Endothelial cell of umbilical vein (primary cell): Measurements from ENCODE around the gene DNAJC21. TPM values are rescaled to one million over a fixed set of nuclear protein-coding genes. Genes with fewer than 3 reads are reported as not detected.

Experiments used
- BruUV-seq: library from RNA; stranded (reverse); fragments of 400-500 nt; replicated peaks from 2 replicates; lab custom pipeline; 2021; lab: Mats Ljungman, UMichigan
- CTCF ChIA-PET: fragments of 300-600, 350-600 bp; sonication (Branson Sonifier 250); formaldehyde crosslinking; loops from one replicate; lab custom pipeline; 2021; ENCODE audit warnings: antibody characterized with exemption, inconsistent platforms; lab: Charles Lee
- POLR2A ChIA-PET: fragments of 300-600, 350-600 bp; sonication (Branson Sonifier 250); formaldehyde crosslinking; loops from one replicate; lab custom pipeline; 2021; ENCODE audit warnings: antibody characterized with exemption, inconsistent platforms; lab: Charles Lee
- DNase-seq: peaks from one replicate; pipeline ENCODE4 v3.0.0-alpha.2; 2011; ENCODE audit warnings: low read depth, low spot score
- FAIRE-seq: peaks from 2 replicates; lab custom pipeline; 2011; peaks lifted over from hg19 to GRCh38; lab: Jason Lieb, UNC
- H2AFZ ChIP-seq: 2 replicates; pipeline ENCODE4 v1.6.0; 2012; ENCODE audit warnings: low read depth, low read length, control low read depth, inconsistent platforms
- H3K27ac ChIP-seq: 2 replicates; pipeline ENCODE4 v1.5.1; 2011; ENCODE audit warnings: low read depth, mild to moderate bottlenecking, control low read depth, low read length, moderate library complexity; ENCODE audit not compliant: insufficient read depth
- H3K27me3 ChIP-seq, 2 experiments: 2 replicates each; pipeline versions ENCODE4 v1.6.0 to v1.6.1; 2011; ENCODE audit warnings: low read length in 2 of 2, mixed read lengths in 1 of 2; ENCODE audit not compliant: control insufficient read depth in 2 of 2, insufficient read depth in 2 of 2
- H3K36me3 ChIP-seq, 2 experiments: 2 replicates in 1 of 2; 3 replicates in 1 of 2; pipeline ENCODE4 v1.5.1; 2011; ENCODE audit warnings: low read length in 2 of 2, mild to moderate bottlenecking in 1 of 2, moderate library complexity in 1 of 2; ENCODE audit not compliant: control insufficient read depth in 2 of 2, insufficient read depth in 2 of 2; ENCODE audit errors: extremely low read depth in 1 of 2
- H3K4me1 ChIP-seq: 3 replicates; pipeline ENCODE4 v1.5.1; 2011; ENCODE audit warnings: mild to moderate bottlenecking, low read length; ENCODE audit not compliant: control insufficient read depth, insufficient read depth; ENCODE audit errors: extremely low read depth
- H3K4me2 ChIP-seq: 2 replicates; pipeline ENCODE4 v1.6.1; 2011; ENCODE audit warnings: low read length, control low read depth, mixed read lengths; ENCODE audit not compliant: insufficient read depth
- H3K4me3 ChIP-seq, 3 experiments: fragments of 200-600 bp in 1 of 3; sonication (generic), shearing (Covaris generic) in 1 of 3; replicated peaks in 1 of 3; 2 replicates each; pipeline ENCODE4 v1.5.1; 2011 to 2016; ENCODE audit warnings: control low read depth in 3 of 3, low read length in 3 of 3, mild to moderate bottlenecking in 2 of 3, inconsistent platforms in 1 of 3, low read depth in 1 of 3, moderate library complexity in 1 of 3; ENCODE audit not compliant: insufficient read depth in 1 of 3
- H3K79me2 ChIP-seq: 2 replicates; pipeline ENCODE4 v1.6.0; 2012; ENCODE audit warnings: low read length, inconsistent platforms; ENCODE audit not compliant: control insufficient read depth, insufficient read depth
- H3K9ac ChIP-seq: replicated peaks from 2 replicates; pipeline ENCODE3; 2011; ENCODE audit warnings: low read length, control low read depth; ENCODE audit not compliant: insufficient read depth; ENCODE audit errors: extremely low read depth
- H3K9me1 ChIP-seq: replicated peaks from 3 replicates; pipeline ENCODE4 v1.6.0; 2011; ENCODE audit warnings: mild to moderate bottlenecking, low read length; ENCODE audit not compliant: control insufficient read depth, insufficient read depth; ENCODE audit errors: extremely low read depth
- H3K9me3 ChIP-seq: replicated peaks from 2 replicates; pipeline ENCODE4 v1.5.1; 2012; ENCODE audit warnings: low read length, inconsistent platforms; ENCODE audit not compliant: control insufficient read depth, insufficient read depth
- H4K20me1 ChIP-seq: replicated peaks from 2 replicates; pipeline ENCODE3; 2011; ENCODE audit warnings: mild to moderate bottlenecking, low read length; ENCODE audit not compliant: control insufficient read depth, insufficient read depth; ENCODE audit errors: extremely low read depth
- EZH2 ChIP-seq: IDR thresholded peaks from 2 replicates; pipeline ENCODE4 v1.6.1; 2012; ENCODE audit warnings: borderline replicate concordance, low read depth, mild to moderate bottlenecking, moderate library complexity, low read length, inconsistent platforms; ENCODE audit not compliant: severe bottlenecking
- FOS ChIP-seq: IDR thresholded peaks from 2 replicates; pipeline ENCODE4 v1.6.1; 2011; ENCODE audit warnings: mild to moderate bottlenecking, low read length, moderate library complexity, borderline replicate concordance; ENCODE audit not compliant: insufficient read depth
- GATA2 ChIP-seq: IDR thresholded peaks from 2 replicates; pipeline ENCODE4 v1.7.0; 2011; ENCODE audit warnings: low read depth, mild to moderate bottlenecking, moderate library complexity, mixed read lengths, low read length; ENCODE audit not compliant: insufficient read length, insufficient read depth
- JUN ChIP-seq: IDR thresholded peaks from 2 replicates; pipeline ENCODE4 v1.6.1; 2011; ENCODE audit warnings: borderline replicate concordance, low read depth; ENCODE audit not compliant: insufficient read length, insufficient read depth
- MYC ChIP-seq: IDR thresholded peaks from one replicate; pipeline ENCODE4 v1.6.1; 2011; ENCODE audit warnings: mild to moderate bottlenecking, low read depth, low read length
- POLR2A ChIP-seq: IDR thresholded peaks from 2 replicates; pipeline ENCODE4 v1.6.1; 2012; ENCODE audit warnings: low read depth, mild to moderate bottlenecking, control low read depth, low read length
- POLR2AphosphoS5 ChIP-seq: IDR thresholded peaks from 2 replicates; pipeline ENCODE4 v1.6.1; 2012; ENCODE audit warnings: low read depth, mild to moderate bottlenecking, control low read depth, low read length, moderate library complexity; ENCODE audit not compliant: insufficient read depth
- dilution Hi-C: fragments of 300-500 bp; cut with MboI; formaldehyde crosslinking; loops from one replicate; pipeline ENCODE4 v1.15.0; 2019; ENCODE audit warnings: low sequenced_read_pairs; ENCODE audit not compliant: extremely low pct_ligation_motif_present
- intact Hi-C: fragments of 100-400 bp; cut with micrococcal nuclease; formaldehyde crosslinking; loops from one replicate; pipeline ENCODE4 v1.10.0; 2022
- polyA plus RNA-seq, 4 experiments: library from polyadenylated mRNA; depleted of rRNA in 3 of 4; stranded (reverse) in 3 of 4; unstranded in 1 of 4; fragments of >200 nt; gene quantifications; 2 replicates each; pipeline versions ENCODE4 v1.2.1 to v1.2.3, GENCODE V29; 2011 to 2012; ENCODE audit warnings: missing spikeins in 1 of 4
- total RNA-seq: library from RNA; stranded (reverse); gene quantifications from 2 replicates; pipeline ENCODE4 v1.2.3, GENCODE V29; 2021
- TF ChIP-seq, protein P1 (sequence below): IDR thresholded peaks from 2 replicates; pipeline ENCODE4 v1.6.1; 2011; ENCODE audit not compliant: insufficient read depth, insufficient read length
- TF ChIP-seq, protein P2 (sequence below), 2 donors: IDR thresholded peaks; 1 replicate in 1 of 2; 2 replicates in 1 of 2; pipeline ENCODE4 v1.5.1; 2011; ENCODE audit warnings: low read length in 2 of 2, mild to moderate bottlenecking in 2 of 2, moderate library complexity in 2 of 2, control low read depth in 1 of 2, inconsistent platforms in 1 of 2, low read depth in 1 of 2; ENCODE audit not compliant: insufficient read depth in 1 of 2; ENCODE audit errors: extremely low read depth in 1 of 2

DNAJC21 gene
- total and polyA plus RNA-seq, 2 donors (not counting 3 experiments of a cell fraction or from before 2014, with no cell fraction given), result 5.3 to 39.4 TPM

DNA sequence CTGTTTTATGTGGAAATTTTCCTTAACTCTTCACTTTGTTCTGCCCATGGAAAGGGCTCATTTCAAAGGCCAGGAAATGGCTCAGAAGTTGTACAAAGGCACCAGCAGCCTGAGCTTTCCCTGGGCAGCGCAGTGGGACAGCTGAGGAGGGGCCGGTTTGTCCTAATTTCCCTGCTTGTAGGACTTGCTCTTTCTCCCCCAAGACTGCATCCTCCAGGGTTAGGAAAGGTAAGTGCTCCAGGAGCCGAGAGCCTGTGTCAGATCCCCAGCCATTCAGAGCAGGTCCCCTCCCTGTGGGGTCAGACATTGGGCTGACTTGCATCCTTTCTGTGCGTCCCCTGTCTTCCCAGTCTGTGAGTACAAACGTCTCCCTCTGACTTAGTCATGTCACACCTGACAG is 74.8 kb downstream of the DNAJC21 start:
- H3K79me2 ChIP-seq, result no peaks in the 10 kb centered on the region
- H3K27ac ChIP-seq, result no peak overlapping the region
- ChIA-PET CTCF (interaction anchor here (0.8 to 3.9 kb wide), 15 partner anchors 9 to 1069 kb away, joined by 3 to 61 read pairs (median 5); partner anchors contain the start of gene DNAJC21), POLR2A (no interaction called here)
- H3K4me2 ChIP-seq, result no peak overlapping the region
- intact Hi-C loops, result loop anchor here (5.0 kb wide), 1 partner anchor 517 kb away; no protein-coding TSS in a partner anchor
- no peaks in the 10 kb centered on the region for H4K20me1 ChIP-seq
- H2AFZ ChIP-seq, result no peak overlapping the region
- no peaks in the 10 kb centered on the region for H3K9me3 ChIP-seq
- TF ChIP-seq EZH2, result no peak
- TF ChIP-seq GATA2, result no peak
- TF ChIP-seq, protein P1, sequence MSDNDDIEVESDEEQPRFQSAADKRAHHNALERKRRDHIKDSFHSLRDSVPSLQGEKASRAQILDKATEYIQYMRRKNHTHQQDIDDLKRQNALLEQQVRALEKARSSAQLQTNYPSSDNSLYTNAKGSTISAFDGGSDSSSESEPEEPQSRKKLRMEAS, result no peak
- no peak for TF ChIP-seq POLR2AphosphoS5
- TF ChIP-seq MYC, result no peak
- TF ChIP-seq FOS, result no peak
- TF ChIP-seq JUN, result no peak
- TF ChIP-seq POLR2A, result no peak
- TF ChIP-seq, protein P2, sequence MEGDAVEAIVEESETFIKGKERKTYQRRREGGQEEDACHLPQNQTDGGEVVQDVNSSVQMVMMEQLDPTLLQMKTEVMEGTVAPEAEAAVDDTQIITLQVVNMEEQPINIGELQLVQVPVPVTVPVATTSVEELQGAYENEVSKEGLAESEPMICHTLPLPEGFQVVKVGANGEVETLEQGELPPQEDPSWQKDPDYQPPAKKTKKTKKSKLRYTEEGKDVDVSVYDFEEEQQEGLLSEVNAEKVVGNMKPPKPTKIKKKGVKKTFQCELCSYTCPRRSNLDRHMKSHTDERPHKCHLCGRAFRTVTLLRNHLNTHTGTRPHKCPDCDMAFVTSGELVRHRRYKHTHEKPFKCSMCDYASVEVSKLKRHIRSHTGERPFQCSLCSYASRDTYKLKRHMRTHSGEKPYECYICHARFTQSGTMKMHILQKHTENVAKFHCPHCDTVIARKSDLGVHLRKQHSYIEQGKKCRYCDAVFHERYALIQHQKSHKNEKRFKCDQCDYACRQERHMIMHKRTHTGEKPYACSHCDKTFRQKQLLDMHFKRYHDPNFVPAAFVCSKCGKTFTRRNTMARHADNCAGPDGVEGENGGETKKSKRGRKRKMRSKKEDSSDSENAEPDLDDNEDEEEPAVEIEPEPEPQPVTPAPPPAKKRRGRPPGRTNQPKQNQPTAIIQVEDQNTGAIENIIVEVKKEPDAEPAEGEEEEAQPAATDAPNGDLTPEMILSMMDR (IDR thresholded peaks at IDR 0.05; ENCODE audit: extremely low read depth in 1 of 2, insufficient read depth in 1 of 2, low read depth in 1 of 2, low read length in 2 of 2), result no peak
- FAIRE-seq, result no peak
- no peaks in the 10 kb centered on the region for H3K36me3 ChIP-seq
- H3K9ac ChIP-seq, result no peak overlapping the region
- peaks cover 5 to 7% of the 10 kb centered on the region in 2 experiments for H3K27me3 ChIP-seq
- dilution Hi-C loops, result no loop called here
- H3K9me1 ChIP-seq, result no peaks in the 10 kb centered on the region
- no peak overlapping the region for H3K4me3 ChIP-seq
- DNase-seq, result no peak
- BruUV-seq, result no TSS peak
- no peaks in the 10 kb centered on the region for H3K4me1 ChIP-seq
